GM18909 (cell line): ENCODE measurements around the gene HAUS2.

Experiments
- ATAC-seq: cut with Tn5 transposase; IDR thresholded peaks from one replicate; pipeline ENCODE4 v1.9.1; 2021; ENCODE audit warnings: mild to moderate bottlenecking; ENCODE audit not compliant: unreplicated experiment, poor library complexity

The HAUS2 gene

DNA sequence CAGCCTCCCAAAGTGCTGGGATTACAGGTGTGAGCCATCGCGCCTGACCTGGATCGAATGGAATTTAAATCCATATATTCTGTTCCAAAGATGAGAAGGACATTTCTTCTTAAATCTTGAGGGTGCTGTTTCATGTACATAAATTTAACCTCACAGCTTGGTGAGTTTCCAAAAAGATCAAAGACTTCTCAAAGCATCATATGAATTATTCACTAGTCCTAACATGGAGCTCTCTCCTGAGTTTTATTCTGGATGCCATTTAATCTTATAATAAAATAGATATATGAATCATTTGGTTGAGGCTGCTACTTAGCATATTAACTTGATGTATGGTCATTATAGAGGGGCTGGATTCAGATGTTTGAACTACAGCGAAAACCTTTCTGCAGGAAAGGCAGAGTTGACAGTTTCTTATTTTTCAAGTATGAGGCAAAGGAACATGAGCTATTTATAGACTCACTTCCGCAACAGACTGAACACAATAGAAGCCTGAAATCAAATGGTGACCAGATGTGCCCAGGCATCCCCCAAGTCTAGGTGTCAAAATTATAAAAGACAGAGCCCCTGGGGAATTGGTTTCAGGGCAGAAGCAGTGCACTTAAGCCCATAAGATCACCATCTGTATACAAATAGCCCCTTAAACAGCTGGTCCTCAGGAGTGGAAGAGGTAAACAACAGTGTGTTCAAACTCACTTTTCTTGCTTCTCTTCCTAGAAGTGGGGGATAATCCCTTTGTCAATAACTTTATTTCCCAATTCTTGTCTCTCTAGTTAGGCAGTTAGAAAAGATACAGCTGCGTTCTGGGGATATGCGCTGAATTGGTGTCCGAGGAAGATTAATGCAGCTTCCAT is 56.5 kb downstream of the HAUS2 start:
- no peak for ATAC-seq

DNA sequence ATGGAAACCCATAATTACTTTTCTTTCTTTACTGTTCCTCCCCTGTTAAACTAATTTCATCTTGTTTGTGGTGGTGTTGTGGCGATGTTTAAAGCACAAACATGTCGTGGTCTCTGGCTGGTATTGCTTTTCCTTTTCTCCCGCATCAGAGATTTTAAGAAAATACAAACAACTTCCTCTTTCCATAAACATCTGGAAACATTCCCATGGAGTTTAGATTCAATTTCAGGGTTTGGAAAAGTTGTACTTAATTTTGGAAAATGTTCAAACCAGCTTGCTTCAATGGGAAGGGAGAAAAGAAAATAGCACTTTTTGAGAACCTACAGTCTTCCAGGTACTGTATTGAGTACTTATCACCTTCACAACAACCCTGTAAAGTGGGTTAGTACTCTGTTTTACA is 57.2 kb downstream of the HAUS2 start:
- no peak for ATAC-seq

DNA sequence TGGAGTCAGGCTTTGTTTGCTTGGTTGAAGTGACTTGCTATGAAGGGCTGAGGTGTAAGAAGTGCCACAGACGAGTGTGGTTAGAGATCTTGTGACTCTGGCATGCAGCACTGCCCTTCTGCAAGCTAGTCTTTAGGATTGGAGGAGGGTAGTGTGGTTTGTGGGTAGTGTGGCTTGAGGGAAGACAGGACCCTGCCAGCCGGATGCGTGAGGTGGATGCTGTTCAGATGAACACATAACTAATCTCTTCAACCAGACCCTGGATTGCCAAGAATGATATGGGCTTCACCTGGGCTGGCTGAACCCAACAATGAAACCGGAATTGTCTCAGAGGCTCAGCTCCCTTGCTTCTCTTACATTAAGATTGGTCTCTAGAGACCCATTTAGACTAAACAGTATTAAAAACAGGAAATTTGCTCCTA is 59.5 kb downstream of the HAUS2 start:
- ATAC-seq: peak; percentile 68

DNA sequence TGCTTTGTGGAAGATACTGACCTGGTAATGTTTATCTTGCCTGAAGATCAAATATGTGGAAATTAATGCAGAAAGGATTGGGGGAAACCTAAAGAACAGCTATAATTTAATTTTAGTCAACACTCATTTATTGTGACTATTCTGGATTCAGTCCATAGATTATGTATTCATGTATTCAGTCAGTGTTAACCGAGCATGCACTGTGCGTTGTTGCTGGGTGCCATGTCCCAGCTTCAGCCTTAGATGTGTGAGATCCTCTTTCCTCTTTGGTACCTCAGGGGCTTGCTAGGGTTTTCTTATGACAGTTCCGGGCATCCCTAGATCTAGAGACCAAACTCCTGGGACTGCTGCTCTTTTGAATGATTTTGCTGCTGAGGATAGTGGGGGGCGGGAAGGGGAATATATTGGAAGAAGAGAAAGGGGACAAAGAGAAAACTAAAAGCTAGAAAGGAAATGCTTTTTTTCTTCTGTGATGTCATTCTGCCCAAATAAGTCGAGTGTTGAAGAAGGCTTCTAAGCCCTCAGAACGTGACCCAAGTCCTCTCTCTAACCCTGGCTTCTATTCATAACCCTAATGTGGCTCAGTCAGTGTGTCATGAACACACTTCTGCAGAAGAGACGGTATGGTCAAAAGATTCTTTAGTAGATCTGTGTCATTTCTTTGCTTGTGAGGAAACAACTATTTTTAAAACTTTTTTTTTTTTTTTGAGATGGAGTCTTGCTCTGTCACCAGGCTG is 60.3 kb downstream of the HAUS2 start:
- ATAC-seq: no peak

DNA sequence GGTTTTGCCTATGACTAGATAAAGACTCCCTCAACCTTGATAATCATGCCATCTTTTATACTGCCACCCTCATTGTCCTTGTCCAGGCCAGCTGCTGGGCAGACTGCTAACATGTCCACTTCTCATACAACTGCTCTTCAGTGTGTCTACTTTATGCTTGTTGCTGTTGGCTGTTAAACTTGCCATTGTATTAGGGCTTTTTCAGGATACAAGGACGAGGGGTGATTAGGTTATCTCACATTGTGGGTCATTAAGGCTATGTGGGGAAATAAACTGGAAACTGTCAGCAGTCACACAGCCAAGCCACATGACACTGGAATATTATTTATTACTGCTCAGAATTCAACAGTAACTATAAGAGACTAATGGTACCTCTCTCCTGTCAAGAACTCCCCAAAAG is 62.9 kb downstream of the HAUS2 start:
- ATAC-seq: no peak

DNA sequence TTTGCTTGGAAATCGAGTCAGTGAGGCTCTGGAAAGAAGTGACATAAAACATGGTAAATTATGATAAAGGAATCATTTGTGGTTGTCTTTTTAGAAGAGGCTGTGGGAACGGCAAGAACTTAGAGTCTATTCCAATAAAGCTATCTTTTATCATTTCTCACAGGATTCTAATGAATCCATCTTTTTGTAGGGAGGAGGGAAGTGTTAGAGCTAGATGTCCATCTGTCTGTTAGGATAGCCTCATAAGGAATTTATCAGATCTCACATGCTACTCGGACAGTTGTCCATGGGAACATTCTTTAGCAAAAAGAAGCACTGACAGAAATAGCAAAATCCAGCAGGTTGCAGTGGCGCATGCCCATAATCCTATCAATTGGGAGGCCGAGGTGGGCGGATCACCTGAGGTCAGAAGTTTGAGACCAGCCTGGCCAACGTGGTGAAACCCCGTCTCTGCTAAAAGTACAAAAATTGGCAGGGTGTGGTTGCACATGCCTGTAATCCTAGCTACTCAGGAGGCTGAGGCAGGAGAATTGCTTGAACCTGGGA is 63.8 kb downstream of the HAUS2 start:
- no peak for ATAC-seq

DNA sequence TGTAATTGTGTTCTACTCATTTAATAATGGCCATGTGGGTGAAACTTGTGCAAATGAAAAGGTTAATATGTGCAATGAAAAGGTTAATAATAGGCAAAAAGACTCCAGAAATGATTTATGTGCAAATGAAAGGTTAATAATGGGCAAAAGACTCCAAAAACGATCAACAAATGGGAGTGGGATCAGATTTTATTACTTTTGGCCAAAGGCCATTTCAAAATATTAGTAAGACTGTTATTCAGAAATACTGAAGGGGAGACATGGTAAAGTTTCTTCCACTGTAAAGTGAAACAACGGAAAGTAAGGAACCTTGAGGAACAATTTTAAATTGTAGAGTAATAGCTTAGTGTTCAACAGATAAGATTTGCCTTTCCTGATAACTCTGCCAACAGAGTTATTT is 67.5 kb downstream of the HAUS2 start:
- ATAC-seq: no peak
